ENCODE results near the gene PPP1R9A.

Gene PPP1R9A

DNA sequence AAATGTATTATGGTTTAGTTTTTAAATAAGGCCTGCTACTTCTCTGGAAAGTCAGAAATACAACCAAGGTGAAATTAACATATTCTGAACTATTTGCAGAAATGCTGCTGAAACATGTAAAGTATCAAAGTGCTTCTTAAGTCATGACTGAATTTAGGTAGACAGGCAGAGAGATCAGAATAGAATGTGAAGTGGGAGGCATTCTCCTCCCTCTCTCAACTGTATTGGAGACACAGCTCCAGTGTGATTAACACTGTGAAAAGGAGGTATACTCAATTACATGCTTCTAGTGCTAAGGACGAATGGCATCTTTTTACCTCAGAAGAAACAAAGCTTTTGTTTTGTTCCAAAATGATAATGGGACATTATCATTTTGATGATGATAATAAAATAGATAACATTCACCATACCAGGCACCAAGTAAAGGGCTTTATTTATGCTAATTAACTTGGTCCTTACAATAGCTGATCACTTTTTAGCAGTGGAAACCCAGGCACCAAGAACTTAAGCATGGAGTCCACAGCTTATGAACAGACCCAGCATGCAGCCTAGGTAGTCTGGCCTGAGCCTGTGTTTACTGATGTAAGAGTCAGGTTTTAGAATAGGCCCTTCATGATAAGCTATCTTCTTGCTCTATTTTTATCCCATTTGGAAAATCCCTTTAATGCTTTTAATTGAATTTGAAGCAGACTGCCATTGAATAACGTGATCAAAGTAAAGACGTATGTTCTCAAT is 26.0 kb downstream of the PPP1R9A start:
- H3K9me3 ChIP-seq = no peaks in the 10 kb centered on the region
- no peaks in the 10 kb centered on the region for H3K27me3 ChIP-seq (ENCODE audit: low read depth)
- peaks cover 14% of the 10 kb centered on the region for H3K4me1 ChIP-seq
- in situ Hi-C loops (cut with MboI; ENCODE audit: low sequenced_read_pairs) = no loop called here
- DNase-seq (ENCODE audit: low spot score in 2 of 2) = peak; percentile 33 to 67
- H3K36me3 ChIP-seq (replicated peaks) = no peaks in the 10 kb centered on the region; the same call in 1 of the 2 replicates
- no peak overlapping the region for H3K4me3 ChIP-seq

DNA sequence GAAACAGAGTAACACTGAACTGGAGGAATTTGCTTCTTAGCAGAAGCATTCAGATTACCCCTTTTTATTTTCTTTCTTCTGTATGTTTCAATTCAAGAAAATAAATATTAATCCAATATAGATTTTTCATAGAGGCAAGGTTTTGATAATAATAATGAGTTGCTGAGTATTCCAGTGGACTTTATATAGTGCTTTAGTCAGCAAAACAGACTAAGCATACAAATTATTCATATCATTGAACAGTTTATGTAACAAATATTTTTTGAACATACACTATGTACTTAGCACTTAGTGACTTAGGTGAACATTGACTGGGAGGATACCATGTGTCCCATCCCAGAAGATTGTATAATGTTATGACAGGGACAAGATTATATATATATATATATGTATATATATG is 32.0 kb downstream of the PPP1R9A start:
- H3K36me3 ChIP-seq (replicated peaks) = no peaks in the 10 kb centered on the region
- in situ Hi-C loops (cut with MboI; ENCODE audit: low sequenced_read_pairs) = no loop called here
- no peak for DNase-seq (ENCODE audit: low spot score in 2 of 2)
- H3K9me3 ChIP-seq = no peaks in the 10 kb centered on the region
- H3K4me1 ChIP-seq = peaks cover 14% of the 10 kb centered on the region
- H3K27me3 ChIP-seq (ENCODE audit: low read depth) = no peaks in the 10 kb centered on the region
- H3K4me3 ChIP-seq = no peak overlapping the region

- in situ Hi-C loops (cut with MboI; ENCODE audit: low sequenced_read_pairs) = no loop called here
- Histone ChIP-seq H3K4me1 (peaks cover 22% of the 10 kb centered on the region), H3K4me3 (no peak overlapping the region), H3K36me3 (replicated peaks) (no peaks in the 10 kb centered on the region), H3K9me3 (no peaks in the 10 kb centered on the region), H3K27me3 (ENCODE audit: low read depth) (no peaks in the 10 kb centered on the region)
- DNase-seq (ENCODE audit: low spot score in 2 of 2) = no peak
Observed at GRCh38 chr7:94940241-94940640, 32.8 kb downstream of the PPP1R9A start.

DNA sequence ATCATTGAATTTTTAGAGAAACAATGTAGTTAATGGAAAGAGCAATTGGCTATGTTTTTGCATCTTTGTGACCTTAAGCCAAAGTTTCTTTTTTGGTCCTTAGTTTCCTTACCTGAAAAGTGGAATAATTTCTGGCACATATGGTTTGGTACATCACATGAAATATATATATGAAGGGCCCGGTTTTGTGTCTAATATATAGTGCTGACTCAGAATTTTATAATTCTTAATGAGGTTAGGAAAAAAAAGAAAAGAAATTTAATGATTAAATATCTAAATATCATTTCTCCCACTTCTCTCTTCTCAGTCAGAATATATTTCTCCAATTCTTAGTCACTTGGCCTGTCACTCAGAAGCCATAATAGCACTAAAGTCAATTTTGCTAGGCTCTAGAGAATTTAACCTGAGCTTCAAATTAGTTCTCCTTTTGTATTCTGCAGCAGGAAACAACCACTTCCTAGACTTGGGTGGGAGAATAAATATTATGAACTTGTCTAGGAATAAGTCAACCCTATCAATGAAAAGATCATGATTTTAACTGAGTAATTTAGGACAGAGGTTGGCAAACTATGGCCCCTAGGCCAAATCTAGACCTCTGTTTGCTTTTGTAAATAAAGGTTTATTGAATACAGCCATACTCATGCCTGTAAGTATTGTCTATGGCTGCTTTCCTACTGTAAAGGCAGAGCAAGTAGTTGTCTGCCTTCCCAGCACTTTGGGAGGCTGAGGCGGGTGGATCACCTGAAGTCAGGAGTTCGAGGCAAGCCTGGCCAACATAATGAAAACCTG is 34.6 kb downstream of the PPP1R9A start:
- Histone ChIP-seq H3K9me3 (no peaks in the 10 kb centered on the region), H3K4me1 (peaks cover 26% of the 10 kb centered on the region), H3K36me3 (replicated peaks) (no peaks in the 10 kb centered on the region), H3K4me3 (no peak overlapping the region), H3K27me3 (ENCODE audit: low read depth) (no peaks in the 10 kb centered on the region)
- DNase-seq (ENCODE audit: low spot score in 2 of 2) = no peak
- in situ Hi-C loops (cut with MboI; ENCODE audit: low sequenced_read_pairs) = no loop called here

GRCh38 chr7:94943134-94943533 is 35.7 kb downstream of the PPP1R9A start:
- H3K27me3 ChIP-seq (ENCODE audit: low read depth) = no peaks in the 10 kb centered on the region
- DNase-seq (ENCODE audit: low spot score in 2 of 2) = no peak
- H3K36me3 ChIP-seq (replicated peaks) = no peaks in the 10 kb centered on the region
- H3K9me3 ChIP-seq = no peaks in the 10 kb centered on the region
- H3K4me3 ChIP-seq = no peak overlapping the region
- peaks cover 26% of the 10 kb centered on the region for H3K4me1 ChIP-seq
- in situ Hi-C loops (cut with MboI; ENCODE audit: low sequenced_read_pairs) = no loop called here

- in situ Hi-C loops (cut with MboI; ENCODE audit: low sequenced_read_pairs) = no loop called here
- DNase-seq (ENCODE audit: low spot score in 2 of 2) = no peak
- H3K4me3 ChIP-seq = no peak overlapping the region
- no peaks in the 10 kb centered on the region for H3K9me3 ChIP-seq
- peaks cover 24% of the 10 kb centered on the region for H3K4me1 ChIP-seq
- H3K36me3 ChIP-seq (replicated peaks) = no peaks in the 10 kb centered on the region
- H3K27me3 ChIP-seq (ENCODE audit: low read depth) = no peaks in the 10 kb centered on the region
Observed at GRCh38 chr7:94949532-94949931, 42.1 kb downstream of the PPP1R9A start.

DNA sequence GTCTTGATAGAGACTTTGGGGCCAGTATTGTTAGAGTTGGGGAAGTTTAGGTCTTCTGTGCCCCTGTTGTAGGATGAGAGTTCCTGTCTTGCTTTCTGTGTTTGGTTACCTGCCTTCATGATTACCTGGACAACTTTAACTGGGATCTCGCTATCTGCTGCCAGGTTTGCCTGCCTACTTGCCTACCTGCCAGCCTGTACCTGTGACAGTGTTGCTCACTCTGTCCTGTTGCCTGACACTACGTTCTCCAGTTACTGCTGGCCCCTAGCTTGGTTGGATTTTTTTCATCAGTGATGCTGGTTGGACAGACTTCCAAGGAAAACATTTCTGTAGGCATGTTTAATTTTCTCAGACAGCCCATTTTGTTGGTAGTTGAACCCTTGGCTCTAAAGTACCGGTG is 48.4 kb downstream of the PPP1R9A start:
- Histone ChIP-seq H3K9me3 (no peaks in the 10 kb centered on the region), H3K4me1 (no peaks in the 10 kb centered on the region; the same call in 1 of the 2 replicates), H3K27me3 (ENCODE audit: low read depth) (no peaks in the 10 kb centered on the region), H3K4me3 (no peak overlapping the region), H3K36me3 (replicated peaks) (no peaks in the 10 kb centered on the region)
- DNase-seq (ENCODE audit: low spot score in 2 of 2) = no peak
- in situ Hi-C loops (cut with MboI; ENCODE audit: low sequenced_read_pairs) = no loop called here

GRCh38 chr7:94957061-94957460 is 49.7 kb downstream of the PPP1R9A start:
- Histone ChIP-seq H3K4me3 (no peak overlapping the region), H3K36me3 (replicated peaks) (no peaks in the 10 kb centered on the region), H3K27me3 (ENCODE audit: low read depth) (no peaks in the 10 kb centered on the region), H3K9me3 (no peaks in the 10 kb centered on the region), H3K4me1 (no peaks in the 10 kb centered on the region; the same call in 1 of the 2 replicates)
- DNase-seq (ENCODE audit: low spot score in 2 of 2) = no peak
- in situ Hi-C loops (cut with MboI; ENCODE audit: low sequenced_read_pairs) = no loop called here

- no peaks in the 10 kb centered on the region for H3K36me3 ChIP-seq (replicated peaks)
- no peaks in the 10 kb centered on the region; the same call in 1 of the 2 replicates for H3K4me1 ChIP-seq
- no peaks in the 10 kb centered on the region for H3K27me3 ChIP-seq (ENCODE audit: low read depth)
- H3K9me3 ChIP-seq = no peaks in the 10 kb centered on the region
- in situ Hi-C loops (cut with MboI; ENCODE audit: low sequenced_read_pairs) = no loop called here
- no peak overlapping the region for H3K4me3 ChIP-seq
- DNase-seq (ENCODE audit: low spot score in 2 of 2) = no peak
Observed at GRCh38 chr7:94962661-94963060, 55.3 kb downstream of the PPP1R9A start.

- Histone ChIP-seq H3K9me3 (no peaks in the 10 kb centered on the region), H3K27me3 (ENCODE audit: low read depth) (no peaks in the 10 kb centered on the region), H3K36me3 (replicated peaks) (no peaks in the 10 kb centered on the region), H3K4me1 (peaks cover 13% of the 10 kb centered on the region), H3K4me3 (no peak overlapping the region)
- peak in 1 of 2 experiments; percentile 52 for DNase-seq (ENCODE audit: low spot score in 2 of 2)
- in situ Hi-C loops (cut with MboI; ENCODE audit: low sequenced_read_pairs) = no loop called here
Observed at GRCh38 chr7:94969434-94970084, 62.2 kb downstream of the PPP1R9A start.

- Histone ChIP-seq H3K9me3 (no peaks in the 10 kb centered on the region), H3K27me3 (ENCODE audit: low read depth) (no peaks in the 10 kb centered on the region), H3K36me3 (replicated peaks) (no peaks in the 10 kb centered on the region), H3K4me3 (no peak overlapping the region), H3K4me1 (peaks cover 13% of the 10 kb centered on the region)
- no peak for DNase-seq (ENCODE audit: low spot score in 2 of 2)
- in situ Hi-C loops (cut with MboI; ENCODE audit: low sequenced_read_pairs) = no loop called here
Observed at GRCh38 chr7:94970085-94970576, 62.7 kb downstream of the PPP1R9A start.

DNA sequence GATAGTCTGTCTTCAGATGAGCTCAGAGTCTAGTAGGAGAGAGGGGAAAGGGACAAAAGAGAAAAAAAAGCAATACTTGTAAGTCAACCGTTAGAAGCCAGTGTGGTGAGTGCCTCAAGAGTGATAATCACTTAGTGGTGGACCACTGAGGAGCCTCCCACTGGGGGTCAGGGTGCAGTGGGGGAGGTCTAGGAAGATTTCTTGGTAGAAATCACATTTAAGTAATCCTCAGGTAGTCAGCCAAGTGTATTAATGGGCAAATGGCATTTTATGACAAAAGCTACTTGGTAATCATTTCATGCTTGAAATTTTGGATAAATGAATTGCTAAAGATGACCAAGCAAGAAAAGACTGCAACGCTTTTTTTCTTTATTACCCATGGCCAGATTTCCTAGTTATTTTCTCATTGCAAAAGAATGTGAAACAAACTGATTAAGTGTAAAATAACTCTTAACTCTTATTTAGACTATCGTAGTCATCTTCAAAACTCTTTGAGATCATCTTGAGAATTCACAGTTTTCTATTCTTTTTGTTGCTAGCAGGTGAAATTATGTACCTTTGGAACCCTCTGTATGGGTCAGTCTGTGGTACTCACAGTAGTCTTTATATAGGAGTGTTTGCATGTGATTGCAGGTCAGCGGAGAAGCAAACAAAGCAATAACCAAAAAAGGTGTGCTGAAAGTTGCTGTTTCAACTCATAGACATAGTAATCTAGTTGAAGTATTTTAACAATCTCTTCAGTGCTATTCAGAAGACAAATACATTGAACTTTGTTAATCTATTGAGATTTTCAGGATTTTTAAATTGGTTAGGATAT is 63.9 kb downstream of the PPP1R9A start:
- Histone ChIP-seq H3K36me3 (replicated peaks) (no peaks in the 10 kb centered on the region), H3K4me1 (peaks cover 13% of the 10 kb centered on the region), H3K9me3 (no peaks in the 10 kb centered on the region), H3K27me3 (ENCODE audit: low read depth) (no peaks in the 10 kb centered on the region), H3K4me3 (no peak overlapping the region)
- in situ Hi-C loops (cut with MboI; ENCODE audit: low sequenced_read_pairs) = no loop called here
- no peak for DNase-seq (ENCODE audit: low spot score in 2 of 2)

DNA sequence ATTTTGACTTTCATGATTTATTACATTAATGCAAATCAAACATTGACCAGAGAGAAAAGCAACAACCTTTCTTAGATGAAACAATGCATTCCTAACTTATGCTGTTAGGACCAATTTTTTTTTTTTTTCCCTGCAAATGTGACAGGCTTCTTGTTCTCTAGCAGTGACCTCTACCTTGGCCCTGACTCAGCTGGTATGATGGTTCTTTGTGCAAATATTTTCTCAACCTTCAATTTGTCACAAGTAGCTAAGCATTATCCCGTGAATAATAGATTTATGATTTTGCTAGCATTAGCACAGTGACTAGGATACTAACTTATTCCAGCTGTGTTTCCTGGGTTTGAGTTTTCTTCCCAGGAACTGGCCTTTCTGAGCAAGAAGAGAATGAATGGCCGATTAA is 64.9 kb downstream of the PPP1R9A start:
- no peaks in the 10 kb centered on the region for H3K9me3 ChIP-seq
- no peaks in the 10 kb centered on the region for H3K27me3 ChIP-seq (ENCODE audit: low read depth)
- no peak overlapping the region for H3K4me3 ChIP-seq
- in situ Hi-C loops (cut with MboI; ENCODE audit: low sequenced_read_pairs) = no loop called here
- peaks cover 13% of the 10 kb centered on the region for H3K4me1 ChIP-seq
- no peak for DNase-seq (ENCODE audit: low spot score in 2 of 2)
- no peaks in the 10 kb centered on the region for H3K36me3 ChIP-seq (replicated peaks)

Measured in HAP-1 (cell line).